ENCODE data around the gene ATP6V0E1. TPM values are rescaled to one million over a fixed set of nuclear protein-coding genes. Genes with fewer than 3 reads are reported as not detected.

ATP6V0E1 gene
- total RNA-seq, 1 experiment from 2014 or later: 216 TPM

GRCh38 chr5:173078878-173079277, 95.3 kb downstream of the ATP6V0E1 start:
- Mint-ChIP-seq H3K9me3 (ENCODE audit: unreplicated experiment) (no peaks in the 10 kb centered on the region), H3K4me3 (ENCODE audit: unreplicated experiment) (no peak overlapping the region), H3K27ac (ENCODE audit: unreplicated experiment) (no peak overlapping the region), H3K4me1 (ENCODE audit: low read depth, unreplicated experiment) (no peaks in the 10 kb centered on the region), H3K36me3 (ENCODE audit: insufficient read depth, unreplicated experiment) (peaks cover 6% of the 10 kb centered on the region), H3K27me3 (ENCODE audit: insufficient read depth, unreplicated experiment) (no peaks in the 10 kb centered on the region)
- Histone ChIP-seq H3K36me3 (ENCODE audit: control insufficient read depth, insufficient read depth, low read length) (no peaks in the 10 kb centered on the region), H3K9me3 (no peaks in the 10 kb centered on the region), H3K4me3 (ENCODE audit: low read depth, low read length) (no peak overlapping the region), H3K4me1 (no peaks in the 10 kb centered on the region), H3K27me3 (replicated peaks; ENCODE audit: control insufficient read depth, insufficient read depth, low read length) (no peaks in the 10 kb centered on the region)
- DNase-seq: no peak
- intact Hi-C loops (cut with micrococcal nuclease; ENCODE audit: unreplicated experiment): no loop called here
- CTCF ChIA-PET: no interaction called here
- no peak for TF ChIP-seq CTCF (IDR thresholded peaks at IDR 0.05; ENCODE audit: insufficient read depth in 1 of 2, low read depth in 1 of 2, low read length in 1 of 2, severe bottlenecking in 1 of 2, unreplicated experiment in 1 of 2)
- no TSS peak for BruUV-seq (replicated peaks)
- POLR2A ChIA-PET: no interaction called here

Other genes starting within 250 kb of the ATP6V0E1 start
- 28.3 and 29.2 TPM in 2 replicates for gene DUSP1, start 212.6 kb upstream of the ATP6V0E1 start, total RNA-seq (2022)
- gene ERGIC1, start 149.5 kb upstream of the ATP6V0E1 start, total RNA-seq (2022): 152 and 161 TPM in 2 replicates
- gene RPL26L1, start 24.3 kb upstream of the ATP6V0E1 start, total RNA-seq (2022): 42.1 and 43.8 TPM in 2 replicates
- 12.3 and 12.6 TPM in 2 replicates for gene CREBRF, start 72.6 kb downstream of the ATP6V0E1 start, total RNA-seq (2022)
- gene BNIP1, start 160.8 kb downstream of the ATP6V0E1 start, total RNA-seq (2022): 13.9 and 15.3 TPM in 2 replicates